K562 (cell line): ENCODE data around the gene PLA1A. TPM values are rescaled to one million over a fixed set of nuclear protein-coding genes. Genes with fewer than 3 reads are reported as not detected.

ENCODE experiments used
- CHD7 ChIP-seq: fragments of 200-600 bp; sonication (generic); IDR thresholded peaks from one replicate; pipeline ENCODE4 v1.6.1; 2012; ENCODE audit warnings: mild to moderate bottlenecking, low read depth, low read length, inconsistent platforms
- polyA plus RNA-seq, 8 experiments: library from polyadenylated mRNA; depleted of rRNA in 4 of 8; stranded (reverse) in 5 of 8; unstranded in 3 of 8; fragments of >200 nt; fragmentation: Nextera tagmentation in 2 of 8; fragmentation: Illumina TruSeq in 1 of 8; extraction: Ambion mirVana in 2 of 8; extraction: Trizol in 1 of 8; gene quantifications; 2 replicates each; pipeline versions ENCODE4 v1.2.1 to v1.2.3, GENCODE V29; 2011 to 2014; ENCODE audit warnings: inconsistent platforms in 1 of 8, missing spikeins in 1 of 8
- total RNA-seq, 7 experiments: library from RNA; depleted of rRNA in 6 of 7; stranded (reverse); fragments of >200 nt in 6 of 7; fragmentation: Illumina TruSeq in 2 of 7; extraction: Trizol in 2 of 7; gene quantifications; 2 replicates each; pipeline versions ENCODE4 v1.2.1 to v1.2.3, GENCODE V29; 2011 to 2021; ENCODE audit warnings: low replicate concordance in 1 of 7
- TF ChIP-seq, protein P1 (sequence below), 2 experiments: fragments of 150-350 bp in 1 of 2; IDR thresholded peaks; 2 replicates each; pipeline ENCODE4 v1.6.1; 2012 to 2016; ENCODE audit warnings: low read depth in 2 of 2, low read length in 2 of 2, mild to moderate bottlenecking in 1 of 2, moderate library complexity in 1 of 2

The PLA1A gene
- total and polyA plus RNA-seq, 9 of the 15 experiments (the other 6 are each of a cell fraction or from before 2014, with no cell fraction given): not detected

GRCh38 chr3:119664850-119665379 is 67.2 kb downstream of the PLA1A start (continued):
- TF ChIP-seq, protein P1, sequence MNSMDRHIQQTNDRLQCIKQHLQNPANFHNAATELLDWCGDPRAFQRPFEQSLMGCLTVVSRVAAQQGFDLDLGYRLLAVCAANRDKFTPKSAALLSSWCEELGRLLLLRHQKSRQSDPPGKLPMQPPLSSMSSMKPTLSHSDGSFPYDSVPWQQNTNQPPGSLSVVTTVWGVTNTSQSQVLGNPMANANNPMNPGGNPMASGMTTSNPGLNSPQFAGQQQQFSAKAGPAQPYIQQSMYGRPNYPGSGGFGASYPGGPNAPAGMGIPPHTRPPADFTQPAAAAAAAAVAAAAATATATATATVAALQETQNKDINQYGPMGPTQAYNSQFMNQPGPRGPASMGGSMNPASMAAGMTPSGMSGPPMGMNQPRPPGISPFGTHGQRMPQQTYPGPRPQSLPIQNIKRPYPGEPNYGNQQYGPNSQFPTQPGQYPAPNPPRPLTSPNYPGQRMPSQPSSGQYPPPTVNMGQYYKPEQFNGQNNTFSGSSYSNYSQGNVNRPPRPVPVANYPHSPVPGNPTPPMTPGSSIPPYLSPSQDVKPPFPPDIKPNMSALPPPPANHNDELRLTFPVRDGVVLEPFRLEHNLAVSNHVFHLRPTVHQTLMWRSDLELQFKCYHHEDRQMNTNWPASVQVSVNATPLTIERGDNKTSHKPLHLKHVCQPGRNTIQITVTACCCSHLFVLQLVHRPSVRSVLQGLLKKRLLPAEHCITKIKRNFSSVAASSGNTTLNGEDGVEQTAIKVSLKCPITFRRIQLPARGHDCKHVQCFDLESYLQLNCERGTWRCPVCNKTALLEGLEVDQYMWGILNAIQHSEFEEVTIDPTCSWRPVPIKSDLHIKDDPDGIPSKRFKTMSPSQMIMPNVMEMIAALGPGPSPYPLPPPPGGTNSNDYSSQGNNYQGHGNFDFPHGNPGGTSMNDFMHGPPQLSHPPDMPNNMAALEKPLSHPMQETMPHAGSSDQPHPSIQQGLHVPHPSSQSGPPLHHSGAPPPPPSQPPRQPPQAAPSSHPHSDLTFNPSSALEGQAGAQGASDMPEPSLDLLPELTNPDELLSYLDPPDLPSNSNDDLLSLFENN (IDR thresholded peaks at IDR 0.05; ENCODE audit: low read depth in 2 of 2, low read length in 2 of 2): peak in 1 of 2 experiments; percentile 58; a peak in 1 of 4 replicates
- no peak for TF ChIP-seq CHD7
